Natural killer cell (primary cell): ENCODE measurements around the gene SAMD15. TPM values are rescaled to one million over a fixed set of nuclear protein-coding genes. Genes with fewer than 3 reads are reported as not detected.

Experiments
- ATAC-seq, 3 donors: fragments of 150-1000 bp in 2 of 3; fragments of 200-7000 bp in 1 of 3; cut with Tn5 transposase; 1 replicate in 1 of 3; 2 replicates in 2 of 3; pipeline ENCODE4 v1.10.0; 2021; ENCODE audit warnings: mild to moderate bottlenecking in 2 of 3, moderate library complexity in 2 of 3
- DNase-seq, 2 donors: peaks; one replicate each; pipeline versions ENCODE4 v3.0.0 to v3.0.0-alpha.2; 2013 to 2021; ENCODE audit warnings: mixed read lengths in 1 of 2
- H3K27ac ChIP-seq: one replicate; pipeline ENCODE4 v1.5.1; 2013; ENCODE audit warnings: mild to moderate bottlenecking, low read length
- H3K27me3 ChIP-seq: one replicate; pipeline ENCODE4 v1.6.1; 2013; ENCODE audit warnings: low read length; ENCODE audit not compliant: control insufficient read depth, insufficient read depth
- H3K36me3 ChIP-seq: one replicate; pipeline ENCODE4 v1.6.1; 2013; ENCODE audit warnings: low read length; ENCODE audit not compliant: control insufficient read depth, insufficient read depth
- H3K4me1 ChIP-seq: one replicate; pipeline ENCODE4 v1.6.1; 2013; ENCODE audit warnings: low read length; ENCODE audit not compliant: control insufficient read depth, insufficient read depth
- H3K4me3 ChIP-seq: one replicate; pipeline ENCODE4 v1.5.1; 2013; ENCODE audit warnings: low read length
- H3K9me3 ChIP-seq: one replicate; pipeline ENCODE4 v1.6.1; 2013; ENCODE audit warnings: low read length; ENCODE audit not compliant: control insufficient read depth, insufficient read depth
- H3K27ac Mint-ChIP-seq, 2 donors: one replicate each; pipeline ENCODE4 v1.8.0; 2022; ENCODE audit warnings: mild to moderate bottlenecking in 2 of 2, mixed read lengths in 2 of 2, moderate library complexity in 1 of 2
- H3K27me3 Mint-ChIP-seq, 2 donors: one replicate each; pipeline ENCODE4 v1.8.0; 2022; ENCODE audit warnings: low read depth in 2 of 2, mixed read lengths in 2 of 2
- H3K36me3 Mint-ChIP-seq: one replicate; pipeline ENCODE4 v1.8.0; 2022; ENCODE audit warnings: mixed read lengths
- H3K4me1 Mint-ChIP-seq, 2 donors: one replicate each; pipeline ENCODE4 v1.8.0; 2022; ENCODE audit warnings: mixed read lengths in 2 of 2
- H3K4me3 Mint-ChIP-seq: one replicate; pipeline ENCODE4 v1.8.0; 2022; ENCODE audit warnings: mild to moderate bottlenecking, moderate library complexity, mixed read lengths
- H3K9me3 Mint-ChIP-seq, 2 donors: one replicate each; pipeline ENCODE4 v1.8.0; 2022; ENCODE audit warnings: mixed read lengths in 2 of 2
- WGBS: methylation state at CpG from one replicate; pipeline ENCODE4 v1.1.7; 2013; ENCODE audit warnings: missing lambda C conversion rate; ENCODE audit not compliant: insufficient coverage; 5-methylcytosine and 5-hydroxymethylcytosine counted together
- intact Hi-C: fragments of 100-400 bp; cut with micrococcal nuclease; formaldehyde crosslinking; loops from one replicate; pipeline ENCODE4 v1.14.2; 2022
- total RNA-seq, 4 donors: library from RNA; stranded (reverse); fragments of 120-200 nt in 1 of 4; gene quantifications; one replicate each; pipeline versions ENCODE4 v1.2.3 to v1.2.4, GENCODE V29; 2013 to 2022
- TF ChIP-seq, protein P1 (sequence below): fragments of 200-600 bp; IDR thresholded peaks from one replicate; pipeline ENCODE4 v1.8.0; 2022; ENCODE audit warnings: antibody characterized with exemption

SAMD15 gene
- total RNA-seq, 3 donors from 2014 or later (not counting 1 experiment from before 2014, with no cell fraction given), result 0.09 to 0.54 (median 0.40) TPM

DNA sequence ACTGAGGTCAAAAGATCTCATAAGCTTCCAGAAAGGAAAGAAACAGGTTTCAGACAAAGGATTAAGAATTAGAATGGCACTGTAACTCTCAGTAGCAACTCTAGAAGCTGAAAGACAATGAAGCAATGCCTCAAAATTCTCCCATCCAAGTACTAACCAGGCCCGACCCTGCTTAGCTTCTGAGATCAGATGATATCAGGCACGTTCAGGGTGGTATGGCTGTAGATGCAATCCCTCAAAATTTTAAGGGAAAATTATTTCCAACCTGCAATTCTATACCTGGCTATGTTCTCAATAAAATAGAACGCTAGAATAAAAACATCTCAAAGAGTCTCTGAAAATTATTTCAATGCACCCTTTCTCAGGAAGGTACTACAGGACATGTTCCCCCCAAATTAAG is 26.6 kb downstream of the SAMD15 start:
- no peaks in the 10 kb centered on the region for H3K9me3 Mint-ChIP-seq
- TF ChIP-seq, protein P1, sequence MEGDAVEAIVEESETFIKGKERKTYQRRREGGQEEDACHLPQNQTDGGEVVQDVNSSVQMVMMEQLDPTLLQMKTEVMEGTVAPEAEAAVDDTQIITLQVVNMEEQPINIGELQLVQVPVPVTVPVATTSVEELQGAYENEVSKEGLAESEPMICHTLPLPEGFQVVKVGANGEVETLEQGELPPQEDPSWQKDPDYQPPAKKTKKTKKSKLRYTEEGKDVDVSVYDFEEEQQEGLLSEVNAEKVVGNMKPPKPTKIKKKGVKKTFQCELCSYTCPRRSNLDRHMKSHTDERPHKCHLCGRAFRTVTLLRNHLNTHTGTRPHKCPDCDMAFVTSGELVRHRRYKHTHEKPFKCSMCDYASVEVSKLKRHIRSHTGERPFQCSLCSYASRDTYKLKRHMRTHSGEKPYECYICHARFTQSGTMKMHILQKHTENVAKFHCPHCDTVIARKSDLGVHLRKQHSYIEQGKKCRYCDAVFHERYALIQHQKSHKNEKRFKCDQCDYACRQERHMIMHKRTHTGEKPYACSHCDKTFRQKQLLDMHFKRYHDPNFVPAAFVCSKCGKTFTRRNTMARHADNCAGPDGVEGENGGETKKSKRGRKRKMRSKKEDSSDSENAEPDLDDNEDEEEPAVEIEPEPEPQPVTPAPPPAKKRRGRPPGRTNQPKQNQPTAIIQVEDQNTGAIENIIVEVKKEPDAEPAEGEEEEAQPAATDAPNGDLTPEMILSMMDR, result no peak
- DNase-seq, result no peak
- Histone ChIP-seq H3K9me3 (no peaks in the 10 kb centered on the region), H3K4me3 (no peak overlapping the region), H3K36me3 (no peaks in the 10 kb centered on the region), H3K27ac (no peak overlapping the region), H3K27me3 (no peaks in the 10 kb centered on the region), H3K4me1 (no peaks in the 10 kb centered on the region)
- no peak for ATAC-seq
- H3K27me3 Mint-ChIP-seq, result no peaks in the 10 kb centered on the region
- H3K36me3 Mint-ChIP-seq, result no peaks in the 10 kb centered on the region
- 91% methylated on average over 3 of the region's 3 CpGs for WGBS
- H3K4me1 Mint-ChIP-seq, result peaks cover 8 to 13% of the 10 kb centered on the region in 2 donors
- intact Hi-C loops, result no loop called here
- no peak overlapping the region for H3K4me3 Mint-ChIP-seq
- no peak overlapping the region for H3K27ac Mint-ChIP-seq

DNA sequence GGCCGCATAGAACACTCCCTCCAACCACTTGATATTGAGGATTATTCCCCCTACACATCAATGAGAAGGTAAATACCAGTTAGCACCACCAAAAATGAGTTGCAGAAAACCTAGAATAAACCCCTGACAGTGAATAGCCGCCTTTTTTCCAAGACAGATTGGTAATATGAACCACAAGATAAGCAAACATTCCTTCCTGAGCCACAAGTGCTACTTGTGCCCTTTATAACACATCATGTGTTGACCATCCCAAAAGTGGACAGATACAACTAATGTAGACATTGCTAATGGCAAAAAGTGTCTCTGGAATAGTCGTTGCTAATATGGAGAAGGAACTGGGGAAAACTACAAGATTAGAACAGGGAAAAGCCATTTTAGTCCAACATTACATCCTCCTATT is 28.9 kb downstream of the SAMD15 start:
- H3K4me1 ChIP-seq, result no peaks in the 10 kb centered on the region
- intact Hi-C loops, result no loop called here
- no peak overlapping the region for H3K27ac ChIP-seq
- no peaks in the 10 kb centered on the region for H3K9me3 ChIP-seq
- ATAC-seq, result no peak
- 83% methylated on average over 2 of the region's 3 CpGs for WGBS
- Mint-ChIP-seq H3K27me3 (no peaks in the 10 kb centered on the region), H3K9me3 (no peaks in the 10 kb centered on the region), H3K4me1 (peaks cover 8 to 13% of the 10 kb centered on the region in 2 donors), H3K36me3 (no peaks in the 10 kb centered on the region), H3K27ac (no peak overlapping the region), H3K4me3 (no peak overlapping the region)
- no peak for DNase-seq
- no peak overlapping the region for H3K4me3 ChIP-seq
- no peaks in the 10 kb centered on the region for H3K27me3 ChIP-seq
- H3K36me3 ChIP-seq, result no peaks in the 10 kb centered on the region
- TF ChIP-seq, protein P1, result no peak

DNA sequence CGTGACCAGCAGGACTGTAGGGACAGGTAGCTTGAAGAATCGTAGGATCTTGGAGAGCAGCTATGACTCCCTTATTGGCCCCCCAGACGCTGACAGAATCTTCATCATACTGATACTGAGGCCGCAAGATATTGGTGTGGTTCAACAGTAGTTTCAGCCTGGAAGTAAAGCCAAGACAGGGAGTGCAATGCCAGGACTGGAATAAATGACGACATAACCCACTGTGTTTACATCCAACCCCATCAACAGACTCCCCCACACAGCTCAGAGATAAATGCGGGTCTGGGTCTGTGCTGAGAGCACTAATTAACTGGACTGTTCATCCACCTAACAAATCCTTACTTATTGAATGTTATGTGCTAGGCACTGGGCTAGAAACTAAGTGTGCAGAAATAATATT is 29.5 kb downstream of the SAMD15 start:
- TF ChIP-seq, protein P1, result no peak
- H3K4me1 ChIP-seq, result no peaks in the 10 kb centered on the region
- H3K4me3 ChIP-seq, result no peak overlapping the region
- H3K9me3 Mint-ChIP-seq, result no peaks in the 10 kb centered on the region
- no peaks in the 10 kb centered on the region for H3K9me3 ChIP-seq
- DNase-seq, result no peak
- H3K36me3 ChIP-seq, result no peaks in the 10 kb centered on the region
- H3K27ac ChIP-seq, result no peak overlapping the region
- H3K36me3 Mint-ChIP-seq, result no peaks in the 10 kb centered on the region
- 42% methylated on average over 4 of the region's 6 CpGs for WGBS
- H3K27ac Mint-ChIP-seq, result no peak overlapping the region
- peaks cover 8 to 13% of the 10 kb centered on the region in 2 donors for H3K4me1 Mint-ChIP-seq
- intact Hi-C loops, result no loop called here
- no peak overlapping the region for H3K4me3 Mint-ChIP-seq
- no peaks in the 10 kb centered on the region for H3K27me3 Mint-ChIP-seq
- ATAC-seq, result peak in 1 of 3 donors; percentile 53
- no peaks in the 10 kb centered on the region for H3K27me3 ChIP-seq

DNA sequence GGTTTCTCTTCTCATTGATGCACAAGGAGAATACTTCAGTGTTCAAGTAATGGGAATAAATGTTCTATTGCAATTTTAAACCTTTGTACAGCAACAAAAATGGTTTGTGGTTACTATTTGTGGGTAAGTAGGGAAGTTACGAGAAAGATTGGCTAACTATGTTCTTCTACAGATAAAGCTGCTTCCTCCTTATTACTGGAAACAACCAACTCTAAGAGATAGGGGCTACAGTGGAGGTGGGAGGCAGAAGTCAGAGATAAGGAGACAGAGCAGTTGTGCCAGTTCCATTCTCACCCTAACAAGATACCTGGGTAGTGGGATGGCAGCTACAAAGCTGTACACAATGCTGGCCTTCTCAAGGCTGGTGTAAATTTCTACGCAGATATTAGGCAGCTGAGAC is 30.0 kb downstream of the SAMD15 start:
- 29% methylated on average over 1 of the region's 2 CpGs for WGBS
- no peaks in the 10 kb centered on the region for H3K9me3 Mint-ChIP-seq
- TF ChIP-seq, protein P1, result no peak

More for the DNA sequence above, 30.0 kb downstream of the SAMD15 start:
- intact Hi-C loops, result no loop called here
- Mint-ChIP-seq H3K4me1 (peaks cover 8 to 13% of the 10 kb centered on the region in 2 donors), H3K36me3 (no peaks in the 10 kb centered on the region), H3K27me3 (no peaks in the 10 kb centered on the region), H3K27ac (no peak overlapping the region), H3K4me3 (no peak overlapping the region)
- H3K36me3 ChIP-seq, result no peaks in the 10 kb centered on the region
- no peak for DNase-seq
- H3K27ac ChIP-seq, result no peak overlapping the region
- no peaks in the 10 kb centered on the region for H3K9me3 ChIP-seq
- peak in 1 of 3 donors; percentile 78 for ATAC-seq
- H3K4me3 ChIP-seq, result no peak overlapping the region
- no peaks in the 10 kb centered on the region for H3K4me1 ChIP-seq
- no peaks in the 10 kb centered on the region for H3K27me3 ChIP-seq
